WTC11 (cell line): ENCODE data around the gene NTRK2. TPM values are rescaled to one million over a fixed set of nuclear protein-coding genes. Genes with fewer than 3 reads are reported as not detected.

Source experiments
- ATAC-seq: fragments of 200-7000 bp; cut with Tn5 transposase; 2 replicates; pipeline ENCODE4 v1.10.0; 2021; ENCODE audit warnings: mild to moderate bottlenecking, moderate library complexity
- CTCF ChIA-PET: fragments of 300-600 bp; sonication (Branson Sonifier 250); formaldehyde crosslinking; loops from one replicate; lab custom pipeline; 2021; ENCODE audit warnings: antibody characterized with exemption; lab: Charles Lee
- POLR2A ChIA-PET: fragments of 350-600 bp; sonication (Branson Sonifier 250); formaldehyde crosslinking; loops from one replicate; lab custom pipeline; 2021; ENCODE audit warnings: antibody characterized with exemption; lab: Charles Lee
- DNase-seq: peaks from one replicate; pipeline ENCODE4 v3.0.0; 2021; ENCODE audit warnings: low spot score
- H3K27ac Mint-ChIP-seq: 2 replicates; pipeline ENCODE4 v1.8.0; 2021; ENCODE audit warnings: mixed read lengths
- H3K27me3 Mint-ChIP-seq: 2 replicates; pipeline ENCODE4 v1.8.0; 2021; ENCODE audit warnings: low read depth, mild to moderate bottlenecking, moderate library complexity, mixed read lengths
- H3K36me3 Mint-ChIP-seq: 2 replicates; pipeline ENCODE4 v1.8.0; 2021; ENCODE audit warnings: mixed read lengths
- H3K4me1 Mint-ChIP-seq: 2 replicates; pipeline ENCODE4 v1.8.0; 2022; ENCODE audit warnings: mixed read lengths
- H3K4me3 Mint-ChIP-seq: 2 replicates; pipeline ENCODE4 v1.8.0; 2021; ENCODE audit warnings: mild to moderate bottlenecking, moderate library complexity, mixed read lengths
- H3K9me3 Mint-ChIP-seq: 2 replicates; pipeline ENCODE4 v1.8.0; 2021; ENCODE audit warnings: mixed read lengths
- AFF4 ChIP-seq: sonication (generic); formaldehyde crosslinking; IDR thresholded peaks from 2 replicates; pipeline ENCODE4 v1.8.1; 2023; ENCODE audit warnings: mild to moderate bottlenecking, missing genetic modification reagents, borderline replicate concordance
- AR ChIP-seq: fragments of 250-450 bp; sonication (Bioruptor Pico); IDR thresholded peaks from 2 replicates; pipeline ENCODE4 v1.9.0; 2021; ENCODE audit warnings: mild to moderate bottlenecking
- ATF6 ChIP-seq: sonication (generic); formaldehyde crosslinking; IDR thresholded peaks from 2 replicates; pipeline ENCODE4 v1.8.1; 2023; ENCODE audit warnings: mild to moderate bottlenecking, missing genetic modification reagents
- CBFB ChIP-seq: sonication (generic); formaldehyde crosslinking; IDR thresholded peaks from 2 replicates; pipeline ENCODE4 v1.8.1; 2022; ENCODE audit warnings: mild to moderate bottlenecking, low read depth, missing genetic modification reagents
- E2F4 ChIP-seq: sonication (generic); formaldehyde crosslinking; IDR thresholded peaks from 2 replicates; pipeline ENCODE4 v1.8.1; 2022; ENCODE audit warnings: low read depth, mild to moderate bottlenecking, moderate library complexity, missing genetic modification reagents, borderline replicate concordance
- ERG ChIP-seq: fragments of 250-450 bp; sonication (Bioruptor Pico); IDR thresholded peaks from 2 replicates; pipeline ENCODE4 v1.8.0; 2021; ENCODE audit warnings: mild to moderate bottlenecking
- HMGA2 ChIP-seq: fragments of 250-450 bp; sonication (Bioruptor Pico); IDR thresholded peaks from 2 replicates; pipeline ENCODE4 v1.4.0; 2021; ENCODE audit warnings: mild to moderate bottlenecking, moderate library complexity
- IRF1 ChIP-seq: sonication (generic); formaldehyde crosslinking; IDR thresholded peaks from 2 replicates; pipeline ENCODE4 v1.8.0; 2023; ENCODE audit warnings: missing genetic modification reagents
- JUN ChIP-seq: sonication (generic); formaldehyde crosslinking; IDR thresholded peaks from 2 replicates; pipeline ENCODE4 v1.8.0; 2023; ENCODE audit warnings: mild to moderate bottlenecking, missing genetic modification reagents
- NFE2L1 ChIP-seq: sonication (generic); formaldehyde crosslinking; IDR thresholded peaks from 2 replicates; pipeline ENCODE4 v1.8.1; 2023; ENCODE audit warnings: missing genetic modification reagents
- RELA ChIP-seq: sonication (generic); formaldehyde crosslinking; IDR thresholded peaks from 2 replicates; pipeline ENCODE4 v1.8.1; 2022; ENCODE audit warnings: missing genetic modification reagents, mild to moderate bottlenecking, borderline replicate concordance
- SP1 ChIP-seq: sonication (generic); formaldehyde crosslinking; conservative IDR thresholded peaks from 2 replicates; pipeline ENCODE4 v1.8.1; 2022; ENCODE audit warnings: missing genetic modification reagents
- USF1 ChIP-seq: sonication (generic); formaldehyde crosslinking; IDR thresholded peaks from 2 replicates; pipeline ENCODE4 v1.8.0; 2022; ENCODE audit warnings: mild to moderate bottlenecking, missing genetic modification reagents
- ZNF121 ChIP-seq: sonication (generic); formaldehyde crosslinking; IDR thresholded peaks from 2 replicates; pipeline ENCODE4 v1.8.0; 2023; ENCODE audit warnings: missing genetic modification reagents
- ZNF416 ChIP-seq: fragments of 250-450 bp; sonication (Bioruptor Pico); IDR thresholded peaks from 2 replicates; pipeline ENCODE4 v1.9.0; 2021; ENCODE audit warnings: mild to moderate bottlenecking, inconsistent platforms
- ZNF425 ChIP-seq: fragments of 250-450 bp; sonication (Bioruptor Pico); conservative IDR thresholded peaks from 2 replicates; pipeline ENCODE4 v1.9.0; 2021; ENCODE audit warnings: mild to moderate bottlenecking
- ZNF671 ChIP-seq: fragments of 250-450 bp; sonication (Bioruptor Pico); IDR thresholded peaks from 2 replicates; pipeline ENCODE4 v1.8.0; 2021; ENCODE audit warnings: mild to moderate bottlenecking
- ZSCAN18 ChIP-seq: fragments of 250-450 bp; sonication (Bioruptor Pico); IDR thresholded peaks from 2 replicates; pipeline ENCODE4 v2.1.2; 2022; ENCODE audit warnings: mild to moderate bottlenecking, moderate library complexity
- total RNA-seq: library from RNA; stranded (reverse); gene quantifications from 3 replicates; pipeline ENCODE4 v1.2.3, GENCODE V29; 2021

The NTRK2 gene
- total RNA-seq, 1 experiment from 2014 or later, result 0.02 TPM

GRCh38 chr9:84659773-84660172, 9.8 kb upstream of the NTRK2 start:
- Mint-ChIP-seq H3K27ac (no peak overlapping the region), H3K9me3 (peaks cover 13% of the 10 kb centered on the region), H3K36me3 (no peaks in the 10 kb centered on the region), H3K4me1 (no peaks in the 10 kb centered on the region), H3K4me3 (no peak overlapping the region), H3K27me3 (peaks cover 4% of the 10 kb centered on the region)
- ChIA-PET CTCF (interaction anchor here (0.7 kb wide), 1 partner anchor 8 kb away, joined by 3 read pairs; no protein-coding TSS in a partner anchor), POLR2A (no interaction called here)
- ATAC-seq (no peak), DNase-seq (no peak)
- TF ChIP-seq ZNF121 (CRISPR knock-in tag) (no peak), SP1 (CRISPR knock-in tag) (no peak), ZNF416 (CRISPR knock-in tag) (no peak), ZNF425 (no peak), RELA (CRISPR knock-in tag) (no peak), ATF6 (CRISPR knock-in tag) (no peak), E2F4 (CRISPR knock-in tag) (no peak), HMGA2 (CRISPR knock-in tag) (no peak), JUN (CRISPR knock-in tag) (no peak), IRF1 (no peak), ZNF671 (no peak), USF1 (CRISPR knock-in tag) (no peak), CBFB (CRISPR knock-in tag) (no peak), AR (CRISPR knock-in tag) (no peak), NFE2L1 (CRISPR knock-in tag) (no peak), AFF4 (CRISPR knock-in tag) (no peak), ERG (CRISPR knock-in tag) (no peak), ZSCAN18 (CRISPR knock-in tag) (no peak)
